HG03097 (cell line): ENCODE measurements around the gene ZBTB39.

Experiments used
- ATAC-seq: cut with Tn5 transposase; IDR thresholded peaks from one replicate; pipeline ENCODE4 v1.9.1; 2021; ENCODE audit not compliant: unreplicated experiment, low FRiP score

ZBTB39 gene

GRCh38 chr12:56951582-56952339 lies 54.6 kb downstream of the ZBTB39 start:
- ATAC-seq, result no peak

GRCh38 chr12:56948881-56949280 lies 57.5 kb downstream of the ZBTB39 start:
- no peak for ATAC-seq
